ENCODE measurements around the gene RABGGTA. TPM values are rescaled to one million over a fixed set of nuclear protein-coding genes. Genes with fewer than 3 reads are reported as not detected.

The RABGGTA gene
- polyA plus RNA-seq, 3 donors, result 34.5 to 125 (median 35.4) TPM

DNA sequence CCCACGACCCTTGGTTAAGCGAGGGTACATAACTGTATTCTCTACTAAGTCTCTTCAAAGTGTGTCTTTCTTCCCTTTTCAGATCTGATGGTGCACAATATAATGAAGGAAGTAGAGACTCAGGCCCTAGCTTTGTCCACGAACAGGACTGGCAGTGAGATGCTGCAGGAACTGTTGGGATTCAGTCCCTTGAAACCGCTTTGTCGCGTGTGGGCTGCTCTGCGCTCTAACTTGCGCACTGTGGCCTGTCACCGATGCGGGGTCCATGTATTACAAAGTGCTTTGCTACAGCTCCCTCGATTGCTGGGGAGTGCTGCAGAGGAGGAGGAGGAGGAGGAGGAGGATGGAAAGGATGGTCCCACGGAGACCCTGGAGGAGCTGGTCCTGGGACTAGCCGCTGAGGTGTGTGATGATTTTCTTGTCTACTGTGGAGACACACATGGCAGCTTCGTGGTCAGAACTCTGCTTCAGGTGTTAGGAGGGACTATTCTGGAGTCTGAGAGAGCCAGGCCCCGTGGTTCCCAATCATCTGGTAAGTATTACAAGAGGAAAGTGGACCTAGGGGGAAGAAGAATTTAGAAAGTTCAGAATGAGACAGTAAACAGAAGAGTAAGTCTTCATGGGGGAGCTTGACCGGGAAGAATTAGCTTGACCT lies 29.1 kb upstream of the RABGGTA start:
- Histone ChIP-seq H3K27ac (ENCODE audit: low read depth in 1 of 2, low read length in 2 of 2) (peak overlapping the region; percentile 78 to 94), H3K4me3 (replicated peaks in 1 of 3; ENCODE audit: low read depth in 2 of 3, low read length in 3 of 3) (peak overlapping the region; percentile 45 to 92 (median 78)), H3K4me1 (ENCODE audit: control insufficient read depth in 1 of 2, insufficient read depth in 2 of 2, low read length in 2 of 2) (peaks cover 34 to 46% of the 10 kb centered on the region in 2 donors), H3K79me2 (ENCODE audit: insufficient read depth, low read length) (peaks cover 49% of the 10 kb centered on the region), H2AFZ (ENCODE audit: insufficient read depth, low read depth, low read length, poor library complexity, severe bottlenecking) (peak overlapping the region; percentile 96), H3K9ac (ENCODE audit: insufficient read depth, low read length, poor library complexity, severe bottlenecking) (peak overlapping the region; percentile 86), H4K20me1 (ENCODE audit: insufficient read depth, low read length) (peaks cover 13% of the 10 kb centered on the region), H3K9me3 (replicated peaks in 1 of 2; ENCODE audit: control insufficient read depth in 1 of 2, insufficient read depth in 1 of 2, low read length in 2 of 2) (no peaks in the 10 kb centered on the region), H3K4me2 (replicated peaks; ENCODE audit: extremely low read depth, low read length, poor library complexity, severe bottlenecking) (peak overlapping the region; percentile 89), H3K27me3 (ENCODE audit: control insufficient read depth in 2 of 2, insufficient read depth in 2 of 2, low read length in 2 of 2) (no peaks in the 10 kb centered on the region), H3K36me3 (replicated peaks in 1 of 2; ENCODE audit: control insufficient read depth in 1 of 2, insufficient read depth in 2 of 2, low read length in 2 of 2) (peaks cover 50 to 54% of the 10 kb centered on the region in 2 donors)
- TF ChIP-seq, protein P1, sequence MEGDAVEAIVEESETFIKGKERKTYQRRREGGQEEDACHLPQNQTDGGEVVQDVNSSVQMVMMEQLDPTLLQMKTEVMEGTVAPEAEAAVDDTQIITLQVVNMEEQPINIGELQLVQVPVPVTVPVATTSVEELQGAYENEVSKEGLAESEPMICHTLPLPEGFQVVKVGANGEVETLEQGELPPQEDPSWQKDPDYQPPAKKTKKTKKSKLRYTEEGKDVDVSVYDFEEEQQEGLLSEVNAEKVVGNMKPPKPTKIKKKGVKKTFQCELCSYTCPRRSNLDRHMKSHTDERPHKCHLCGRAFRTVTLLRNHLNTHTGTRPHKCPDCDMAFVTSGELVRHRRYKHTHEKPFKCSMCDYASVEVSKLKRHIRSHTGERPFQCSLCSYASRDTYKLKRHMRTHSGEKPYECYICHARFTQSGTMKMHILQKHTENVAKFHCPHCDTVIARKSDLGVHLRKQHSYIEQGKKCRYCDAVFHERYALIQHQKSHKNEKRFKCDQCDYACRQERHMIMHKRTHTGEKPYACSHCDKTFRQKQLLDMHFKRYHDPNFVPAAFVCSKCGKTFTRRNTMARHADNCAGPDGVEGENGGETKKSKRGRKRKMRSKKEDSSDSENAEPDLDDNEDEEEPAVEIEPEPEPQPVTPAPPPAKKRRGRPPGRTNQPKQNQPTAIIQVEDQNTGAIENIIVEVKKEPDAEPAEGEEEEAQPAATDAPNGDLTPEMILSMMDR (IDR thresholded peaks at IDR 0.05), result no peak
- peaks cover 0 to 1% (median 0%) of the 10 kb centered on the region in 3 donors for H3K27me3 Mint-ChIP-seq (ENCODE audit: low read depth in 3 of 3)
- peak overlapping the region; percentile 88 to 95 (median 93) for H3K27ac Mint-ChIP-seq
- H3K4me1 Mint-ChIP-seq, result peaks cover 40% of the 10 kb centered on the region
- 54% methylated on average over 13 of the region's 16 CpGs for WGBS (ENCODE audit: insufficient coverage)
- DNase-seq, result no peak
- H3K4me3 Mint-ChIP-seq, result peak overlapping the region; percentile 89
- peaks cover 56% of the 10 kb centered on the region in 2 donors for H3K36me3 Mint-ChIP-seq
- intact Hi-C loops (cut with micrococcal nuclease), result loop anchor here in 1 of 2 donors (10.0 kb wide), 1 partner anchor 86 kb away; the partner anchor contains the start of genes CHMP4A and MDP1
- H3K9me3 Mint-ChIP-seq, result peaks cover 0 to 2% (median 0%) of the 10 kb centered on the region in 7 donors

DNA sequence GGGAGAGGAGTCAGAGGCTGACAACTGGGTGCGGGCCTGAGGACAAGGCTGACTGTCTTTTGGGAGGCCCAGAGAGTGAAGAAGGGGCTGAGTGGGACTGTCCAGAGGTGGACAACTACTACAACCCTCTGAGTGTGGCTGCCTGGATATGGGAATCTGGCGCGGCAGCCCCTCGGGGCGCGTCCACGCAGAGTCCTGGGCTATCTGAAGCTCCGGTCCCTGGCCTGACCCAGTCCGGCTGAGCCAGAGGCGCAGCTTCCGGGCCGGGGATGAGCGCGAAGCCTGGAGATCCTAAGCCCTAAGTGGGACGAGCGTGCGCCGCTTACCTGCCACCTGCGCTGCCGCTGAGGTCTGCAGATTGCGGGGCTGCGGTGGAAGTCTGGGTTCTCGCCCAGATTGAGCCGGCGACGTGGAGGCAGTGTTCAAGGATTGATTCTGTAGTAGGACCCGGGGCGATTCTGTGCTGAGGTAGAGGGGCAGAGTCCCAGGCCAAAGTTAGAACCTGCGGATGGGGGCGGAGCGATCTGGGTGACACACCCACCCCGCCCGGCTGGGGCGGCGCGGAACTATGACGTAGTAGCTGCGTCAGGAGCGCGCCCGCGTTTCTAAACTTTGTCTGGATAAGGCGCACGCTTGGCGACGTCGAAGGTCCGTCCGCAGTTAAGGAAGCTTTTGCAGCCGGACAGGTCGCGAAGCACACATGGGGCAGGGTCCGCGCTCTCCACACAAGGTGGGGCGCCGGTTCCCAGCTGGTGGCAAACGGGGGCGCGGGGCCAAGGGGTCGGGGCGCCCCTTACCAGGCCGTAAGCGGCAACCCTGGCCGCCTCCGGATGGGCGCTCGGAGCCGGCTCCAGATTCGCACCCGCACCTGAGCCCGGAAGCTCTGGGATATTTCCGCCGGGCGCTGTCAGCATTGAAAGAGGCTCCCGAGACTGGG lies 28.1 kb upstream of the RABGGTA start, which contains the start of the genes DHRS1 and NOP9:
Gene DHRS1 (minus strand): TSS at position 526 of the 937 bp plus-strand sequence. CDS start 674 bp downstream, outside the sequence.
Gene NOP9 (plus strand): TSS at position 596 of the 937 bp plus-strand sequence. CDS start 105 bp downstream, at position 701.
- peaks cover 4% of the 10 kb centered on the region for H4K20me1 ChIP-seq (ENCODE audit: insufficient read depth, low read length)
- H3K27ac ChIP-seq (ENCODE audit: low read depth in 1 of 2, low read length in 2 of 2), result peak within 1 kb of the TSS; percentile 78 to 94
- under 1% methylated on average over 75 of the region's 75 CpGs for WGBS (ENCODE audit: insufficient coverage)
- peaks cover 42 to 53% of the 10 kb centered on the region in 2 donors for H3K36me3 ChIP-seq (replicated peaks in 1 of 2; ENCODE audit: control insufficient read depth in 1 of 2, insufficient read depth in 2 of 2, low read length in 2 of 2)
- peaks cover 0 to 2% (median 0%) of the 10 kb centered on the region in 7 donors for H3K9me3 Mint-ChIP-seq
- H3K9me3 ChIP-seq (replicated peaks in 1 of 2; ENCODE audit: control insufficient read depth in 1 of 2, insufficient read depth in 1 of 2, low read length in 2 of 2), result no peaks in the 10 kb centered on the region
- H3K4me2 ChIP-seq (replicated peaks; ENCODE audit: extremely low read depth, low read length, poor library complexity, severe bottlenecking), result peak within 1 kb of the TSS; percentile 89
- peak within 1 kb of the TSS; percentile 88 to 95 (median 93) for H3K27ac Mint-ChIP-seq
- peak within 1 kb of the TSS; percentile 96 for H2AFZ ChIP-seq (ENCODE audit: insufficient read depth, low read depth, low read length, poor library complexity, severe bottlenecking)
- DNase-seq, result peak; percentile 90 to 92 (median 91)
- peak within 1 kb of the TSS; percentile 86 for H3K9ac ChIP-seq (ENCODE audit: insufficient read depth, low read length, poor library complexity, severe bottlenecking)
- peaks cover 34 to 46% of the 10 kb centered on the region in 2 donors for H3K4me1 ChIP-seq (ENCODE audit: control insufficient read depth in 1 of 2, insufficient read depth in 2 of 2, low read length in 2 of 2)
- H3K27me3 ChIP-seq (ENCODE audit: control insufficient read depth in 2 of 2, insufficient read depth in 2 of 2, low read length in 2 of 2), result no peaks in the 10 kb centered on the region
- H3K4me3 Mint-ChIP-seq, result peak within 1 kb of the TSS; percentile 89
- TF ChIP-seq, protein P1 (IDR thresholded peaks at IDR 0.05), result no peak
- peaks cover 0 to 1% (median 0%) of the 10 kb centered on the region in 3 donors for H3K27me3 Mint-ChIP-seq (ENCODE audit: low read depth in 3 of 3)
- intact Hi-C loops (cut with micrococcal nuclease), result loop anchor here (5.0 to 10.0 kb wide), 3 partner anchors 57 to 185 kb away; partner anchors contain the start of genes CHMP4A (in 1 of the 2), DCAF11 (in 1 of the 2), MDP1 (in 1 of the 2) and NRL (in 1 of the 2)
- H3K36me3 Mint-ChIP-seq, result peaks cover 48 to 53% of the 10 kb centered on the region in 2 donors
- H3K4me1 Mint-ChIP-seq, result peaks cover 40% of the 10 kb centered on the region
- H3K4me3 ChIP-seq (replicated peaks in 1 of 3; ENCODE audit: low read depth in 2 of 3, low read length in 3 of 3), result peak within 1 kb of the TSS; percentile 45 to 92 (median 78)
- H3K79me2 ChIP-seq (ENCODE audit: insufficient read depth, low read length), result peaks cover 46% of the 10 kb centered on the region
